ENCODE results near the gene PTDSS2.
"Not testable (repeated sequence)": the region's sequence is repeated elsewhere in the genome, so short reads cannot be mapped to it uniquely, and the experiment has no call there.

PTDSS2 gene

GRCh38 chr11:449889-450808 lies at the start of gene PTDSS2:
Gene PTDSS2, plus strand, starts transcription at chr11:450279. Its CDS starts 177 bp downstream, at chr11:450456.
- peak; percentile 95 for DNase-seq
- in situ Hi-C loops (cut with MboI; ENCODE audit: low pct_unique_long_range_greater_than_20kb, low sequenced_read_pairs): no loop called here

GRCh38 chr11:401196-401595 lies 48.9 kb upstream of the PTDSS2 start:
- in situ Hi-C loops (cut with MboI; ENCODE audit: low pct_unique_long_range_greater_than_20kb, low sequenced_read_pairs); DNase-seq: not testable (repeated sequence)

- no peak for DNase-seq
- in situ Hi-C loops (cut with MboI; ENCODE audit: low pct_unique_long_range_greater_than_20kb, low sequenced_read_pairs): no loop called here
Observed at GRCh38 chr11:403021-403760, 46.9 kb upstream of the PTDSS2 start.

DNA sequence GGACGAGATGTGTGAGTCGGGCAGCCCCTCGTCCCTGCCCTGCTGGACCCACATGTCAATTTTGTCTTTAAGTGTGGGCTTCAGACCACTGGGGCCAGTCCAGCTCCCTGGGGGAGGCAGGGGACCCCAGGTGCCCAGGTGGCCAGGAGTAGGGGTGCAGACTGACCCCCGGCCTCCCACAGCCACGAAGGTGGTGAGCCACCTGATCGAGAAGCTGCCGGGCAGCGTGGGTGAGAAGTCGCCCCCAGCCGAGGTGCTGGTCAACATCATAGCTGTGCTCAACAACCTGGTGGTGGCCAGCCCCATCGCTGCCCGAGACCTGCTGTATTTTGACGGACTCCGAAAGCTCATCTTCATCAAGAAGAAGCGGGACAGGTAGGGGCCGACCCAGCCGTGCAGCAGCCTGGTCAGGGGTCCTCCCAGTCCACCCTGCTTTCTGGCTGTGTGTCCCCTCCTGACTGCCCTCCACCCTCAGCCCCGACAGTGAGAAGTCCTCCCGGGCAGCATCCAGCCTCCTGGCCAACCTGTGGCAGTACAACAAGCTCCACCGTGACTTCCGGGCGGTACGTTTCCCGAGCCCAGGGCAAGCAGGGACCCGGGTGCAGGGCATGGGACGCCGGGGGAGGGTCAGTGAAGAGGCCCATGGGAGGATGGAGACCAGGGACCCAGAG lies 46.2 kb upstream of the PTDSS2 start:
- in situ Hi-C loops (cut with MboI; ENCODE audit: low pct_unique_long_range_greater_than_20kb, low sequenced_read_pairs): no loop called here
- no peak for DNase-seq

DNA sequence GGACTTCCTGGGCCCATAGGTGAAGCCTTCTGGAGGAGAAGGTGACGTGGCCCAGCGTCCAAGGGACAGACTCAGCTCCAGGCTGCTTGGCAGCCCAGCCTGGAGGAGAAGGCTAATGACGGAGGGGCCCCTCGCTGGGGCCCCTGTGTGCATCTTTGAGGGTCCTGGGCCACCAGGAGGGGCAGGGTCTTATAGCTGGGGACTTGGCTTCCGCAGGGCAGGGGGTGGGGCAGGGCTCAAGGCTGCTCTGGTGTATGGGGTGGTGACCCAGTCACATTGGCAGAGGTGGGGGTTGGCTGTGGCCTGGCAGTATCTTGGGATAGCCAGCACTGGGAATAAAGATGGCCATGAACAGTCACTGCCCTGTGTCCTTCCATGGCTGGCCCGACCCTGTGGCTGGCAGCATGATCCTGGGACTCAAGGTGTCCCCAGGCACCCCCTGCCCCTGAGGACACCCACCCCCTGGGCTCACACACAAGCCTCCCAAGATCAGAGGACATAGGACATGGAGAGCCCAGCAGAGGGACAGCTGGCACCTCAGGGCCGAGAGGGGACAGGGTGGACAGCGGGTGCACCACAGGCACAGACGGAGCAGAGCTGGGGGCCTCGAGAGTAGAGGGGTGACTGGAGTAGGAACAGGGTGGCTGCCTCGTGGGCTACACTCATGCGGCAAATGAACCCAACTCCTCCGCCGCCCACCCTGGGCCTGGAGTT lies 45.4 kb upstream of the PTDSS2 start:
- in situ Hi-C loops (cut with MboI; ENCODE audit: low pct_unique_long_range_greater_than_20kb, low sequenced_read_pairs): no loop called here
- DNase-seq: no peak

GRCh38 chr11:405323-405953 lies 44.6 kb upstream of the PTDSS2 start:
- DNase-seq: no peak
- in situ Hi-C loops (cut with MboI; ENCODE audit: low pct_unique_long_range_greater_than_20kb, low sequenced_read_pairs): no loop called here

GRCh38 chr11:405954-406795 lies 43.9 kb upstream of the PTDSS2 start:
- in situ Hi-C loops (cut with MboI; ENCODE audit: low pct_unique_long_range_greater_than_20kb, low sequenced_read_pairs): no loop called here
- no peak for DNase-seq

DNA sequence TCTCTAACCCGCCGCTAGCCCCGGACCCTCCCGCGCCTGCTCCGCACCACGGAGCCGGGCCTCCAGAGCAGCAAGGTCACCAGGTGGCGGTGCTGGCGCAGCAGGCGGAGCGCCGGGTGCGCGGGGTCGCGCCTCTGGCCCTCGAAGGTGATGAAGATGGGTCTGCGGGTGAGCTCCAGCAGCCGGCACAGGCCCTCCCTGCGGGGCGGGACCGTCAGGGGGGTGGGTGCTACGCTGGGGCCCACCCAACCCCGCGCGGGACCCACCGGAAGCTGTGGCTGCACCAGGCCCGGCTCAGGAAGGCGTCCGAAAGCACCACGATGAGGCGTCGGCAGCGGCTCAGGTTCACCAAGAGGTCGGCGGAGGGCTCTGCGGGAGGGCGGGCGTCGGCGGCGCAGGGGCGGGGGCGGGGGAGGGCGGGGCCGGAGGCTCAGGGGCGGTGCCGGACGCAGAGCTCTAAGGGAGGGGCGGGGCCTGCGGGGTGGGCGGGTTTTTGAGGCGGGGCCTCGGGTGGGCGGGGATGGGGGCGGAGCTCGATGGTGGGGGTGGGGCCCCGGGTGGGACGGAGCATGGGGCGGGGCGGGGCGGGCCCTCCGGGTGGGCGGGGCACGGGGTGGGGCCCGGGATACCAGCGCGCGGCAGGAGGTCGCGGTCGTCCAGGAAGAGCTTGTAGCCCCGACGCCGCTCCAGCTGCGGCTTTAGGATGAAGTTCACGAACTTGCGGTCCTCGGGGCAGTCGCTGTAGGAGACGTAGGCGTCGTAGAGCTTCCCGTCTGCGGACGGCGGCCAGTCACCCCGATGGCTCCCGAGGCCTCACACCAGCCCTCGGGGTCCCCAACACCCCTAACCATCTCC lies 43.1 kb upstream of the PTDSS2 start:
- in situ Hi-C loops (cut with MboI; ENCODE audit: low pct_unique_long_range_greater_than_20kb, low sequenced_read_pairs): no loop called here
- peak; percentile 83 for DNase-seq

DNA sequence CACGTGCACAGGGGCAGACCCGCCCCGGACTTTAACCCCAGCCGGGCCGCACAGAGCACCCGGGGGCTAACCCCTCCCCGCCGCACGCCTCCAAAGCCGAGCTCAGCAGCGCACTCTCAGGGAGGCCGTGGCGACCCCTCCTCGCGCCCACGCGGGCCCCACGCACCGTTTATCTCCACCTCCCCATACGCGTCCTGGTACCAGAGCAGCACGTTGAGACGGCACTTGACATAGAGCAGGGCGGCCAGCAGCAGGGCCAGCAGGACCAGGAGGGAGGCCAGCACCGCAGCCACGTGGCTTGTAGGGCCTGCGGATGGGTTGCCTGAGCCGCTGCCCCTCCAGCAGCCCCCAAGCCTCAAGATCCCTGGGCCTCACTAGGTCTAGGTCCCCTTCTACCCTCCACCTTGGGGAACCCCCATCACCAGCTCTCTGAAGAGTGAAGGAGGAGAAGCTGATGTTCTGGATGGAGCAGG lies 42.4 kb upstream of the PTDSS2 start:
- in situ Hi-C loops (cut with MboI; ENCODE audit: low pct_unique_long_range_greater_than_20kb, low sequenced_read_pairs): no loop called here
- DNase-seq: no peak

DNA sequence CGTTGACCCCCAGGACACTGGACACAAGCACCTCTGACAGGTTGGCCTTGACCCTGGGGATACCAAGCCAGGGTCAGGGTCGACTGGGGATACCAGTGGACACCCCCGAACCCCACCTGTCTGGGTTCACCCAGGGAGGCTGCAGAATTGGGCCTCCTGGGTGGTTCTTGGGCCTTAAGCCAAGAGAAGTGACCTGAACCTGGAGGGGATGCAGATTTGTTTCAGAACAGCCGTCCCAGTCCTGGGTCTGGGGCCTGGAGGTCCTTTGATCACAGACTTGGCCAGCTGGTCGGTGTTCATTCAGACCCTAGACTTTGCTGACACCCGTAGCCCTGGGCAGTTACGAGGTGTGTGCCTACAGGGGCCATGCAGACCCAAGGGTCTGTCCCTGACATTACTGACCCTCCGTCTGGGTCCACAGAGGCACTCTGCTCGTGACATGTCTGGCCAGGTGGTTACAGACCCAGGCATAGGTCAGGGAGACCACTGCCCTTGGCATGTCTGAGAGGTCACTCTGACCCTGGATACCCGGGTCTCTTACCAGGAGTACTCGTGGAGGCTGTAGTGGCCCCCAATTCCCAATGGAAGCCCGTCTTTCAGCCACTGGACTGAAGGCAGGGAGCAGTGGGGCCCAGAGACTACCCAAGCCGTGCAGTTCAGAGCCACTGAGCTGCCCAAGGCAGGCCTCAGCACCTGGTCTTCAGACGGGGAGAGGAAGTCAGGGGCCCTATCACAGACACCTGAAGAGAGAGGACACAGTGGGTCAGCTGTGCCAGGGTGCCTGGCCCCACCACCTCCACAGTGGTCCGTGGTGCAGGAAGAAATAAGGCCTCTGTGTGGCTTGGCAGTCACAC lies 41.7 kb upstream of the PTDSS2 start:
- DNase-seq: no peak
- in situ Hi-C loops (cut with MboI; ENCODE audit: low pct_unique_long_range_greater_than_20kb, low sequenced_read_pairs): no loop called here

DNA sequence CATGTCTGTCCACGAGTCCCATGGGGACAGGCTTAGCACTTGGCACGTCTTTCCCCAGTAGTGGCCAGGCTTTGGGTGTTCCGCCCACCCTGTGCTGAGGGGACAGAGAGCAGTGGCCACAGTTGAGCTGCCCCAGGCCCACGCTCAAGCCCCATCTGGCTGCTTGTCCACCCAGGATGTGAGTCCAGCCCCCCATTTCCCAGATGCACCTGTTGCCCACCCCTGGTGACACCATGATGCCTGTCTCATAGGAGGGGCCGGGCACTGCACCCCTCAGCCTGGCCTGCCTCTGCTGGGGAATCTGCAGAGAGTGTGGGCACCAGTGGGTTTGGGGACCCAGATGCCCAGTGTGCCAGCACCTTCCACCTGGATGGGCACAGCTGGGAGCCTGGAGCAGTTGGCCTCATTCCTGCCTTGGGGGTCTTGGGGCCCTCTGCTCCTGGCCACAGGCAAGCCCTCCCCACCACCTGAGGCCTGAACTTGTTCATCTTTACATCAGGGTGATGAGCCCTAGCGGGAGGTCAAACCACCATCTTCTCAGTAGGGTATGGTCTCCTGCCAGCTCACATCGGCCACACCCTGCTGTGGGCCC lies 41.0 kb upstream of the PTDSS2 start:
- DNase-seq: no peak
- in situ Hi-C loops (cut with MboI; ENCODE audit: low pct_unique_long_range_greater_than_20kb, low sequenced_read_pairs): no loop called here

- in situ Hi-C loops (cut with MboI; ENCODE audit: low pct_unique_long_range_greater_than_20kb, low sequenced_read_pairs): no loop called here
- no peak for DNase-seq
Observed at GRCh38 chr11:409600-410483, 40.2 kb upstream of the PTDSS2 start.

DNA sequence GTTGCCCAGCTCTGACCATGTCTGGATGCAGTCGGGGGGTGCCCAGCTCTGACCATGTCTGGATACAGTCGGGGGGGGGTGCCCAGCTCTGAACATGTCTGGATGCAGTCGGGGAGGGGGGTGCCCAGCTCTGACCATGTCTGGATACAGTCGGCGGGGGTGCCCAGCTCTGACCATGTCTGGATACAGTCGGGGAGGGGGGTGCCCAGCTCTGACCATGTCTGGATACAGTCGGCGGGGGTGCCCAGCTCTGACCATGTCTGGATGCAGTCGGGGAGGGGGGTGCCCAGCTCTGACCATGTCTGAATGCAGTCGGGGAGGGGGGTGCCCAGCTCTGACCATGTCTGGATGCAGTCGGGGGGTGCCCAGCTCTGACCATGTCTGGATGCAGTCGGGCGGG lies 39.4 kb upstream of the PTDSS2 start:
- in situ Hi-C loops (cut with MboI; ENCODE audit: low pct_unique_long_range_greater_than_20kb, low sequenced_read_pairs): not testable (repeated sequence)

GRCh38 chr11:411520-411919 lies 38.6 kb upstream of the PTDSS2 start:
- DNase-seq; in situ Hi-C loops (cut with MboI; ENCODE audit: low pct_unique_long_range_greater_than_20kb, low sequenced_read_pairs): not testable (repeated sequence)

More for the DNA sequence above, 39.4 kb upstream of the PTDSS2 start:
- not testable (repeated sequence) for DNase-seq

GRCh38 chr11:412641-413119 lies 37.4 kb upstream of the PTDSS2 start:
- in situ Hi-C loops (cut with MboI; ENCODE audit: low pct_unique_long_range_greater_than_20kb, low sequenced_read_pairs): no loop called here
- no peak for DNase-seq
